ENCODE results near the gene DIP2B.

DIP2B gene

DNA sequence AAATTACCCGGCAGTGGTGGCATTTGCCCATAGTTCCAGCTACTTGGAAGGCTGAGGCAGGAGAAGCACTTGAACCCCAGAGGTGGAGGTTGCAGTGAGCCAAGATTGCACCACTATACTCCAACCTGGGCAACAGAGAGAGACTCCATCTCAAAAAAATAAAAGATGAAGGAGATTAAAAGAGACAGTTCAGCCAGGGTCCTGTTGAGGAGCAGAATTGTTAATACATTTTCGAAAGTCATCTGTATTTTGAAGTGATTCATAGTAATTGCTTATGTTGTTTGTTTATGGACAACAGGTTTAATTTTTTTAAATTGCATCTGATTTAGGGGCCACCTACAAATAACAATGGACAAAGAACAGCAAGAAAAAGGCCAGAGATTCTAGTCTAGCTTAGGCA lies 112.9 kb downstream of the DIP2B start:
- no peak for DNase-seq

- no peak for DNase-seq
These were observed 114.3 kb downstream of the DIP2B start for GRCh38 chr12:50618864-50619609.

DNA sequence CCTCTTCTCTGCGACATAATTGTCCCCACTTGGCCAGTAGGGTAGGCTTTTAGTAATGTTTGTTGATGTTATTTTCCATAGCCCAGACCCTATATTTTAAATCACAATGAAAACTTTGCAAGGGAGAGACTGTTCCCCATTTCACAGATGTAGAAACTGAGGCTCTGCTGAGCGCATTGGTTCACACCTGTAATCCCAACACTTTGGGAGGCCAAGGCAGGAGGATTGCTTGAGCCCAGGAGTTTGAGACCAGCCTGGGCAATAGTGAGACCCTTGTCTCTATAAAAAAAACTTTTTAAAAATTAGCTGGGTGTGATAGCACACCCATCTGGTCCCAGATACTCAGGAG lies 114.8 kb downstream of the DIP2B start:
- DNase-seq = no peak

- DNase-seq = no peak
These were observed 115.6 kb downstream of the DIP2B start for GRCh38 chr12:50620109-50620977.

DNA sequence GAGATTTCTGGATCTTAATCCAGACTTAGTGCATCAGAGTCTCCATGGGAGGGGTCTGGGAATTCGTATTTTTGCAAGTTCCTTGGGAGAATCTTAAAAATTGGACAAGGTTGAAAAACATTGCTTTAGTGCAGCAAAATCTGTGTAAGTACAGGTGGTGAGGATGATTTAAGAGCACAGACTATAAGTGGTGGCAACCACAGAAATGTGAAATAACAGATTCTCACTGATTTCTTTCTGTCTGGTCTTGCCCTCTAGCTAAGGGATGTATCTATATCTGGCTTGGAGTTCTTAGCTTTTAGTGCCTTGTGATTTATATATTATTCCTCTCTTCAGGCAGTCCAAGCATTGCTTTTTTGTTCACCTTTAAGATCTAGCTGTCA lies 116.2 kb downstream of the DIP2B start:
- DNase-seq = no peak

DNA sequence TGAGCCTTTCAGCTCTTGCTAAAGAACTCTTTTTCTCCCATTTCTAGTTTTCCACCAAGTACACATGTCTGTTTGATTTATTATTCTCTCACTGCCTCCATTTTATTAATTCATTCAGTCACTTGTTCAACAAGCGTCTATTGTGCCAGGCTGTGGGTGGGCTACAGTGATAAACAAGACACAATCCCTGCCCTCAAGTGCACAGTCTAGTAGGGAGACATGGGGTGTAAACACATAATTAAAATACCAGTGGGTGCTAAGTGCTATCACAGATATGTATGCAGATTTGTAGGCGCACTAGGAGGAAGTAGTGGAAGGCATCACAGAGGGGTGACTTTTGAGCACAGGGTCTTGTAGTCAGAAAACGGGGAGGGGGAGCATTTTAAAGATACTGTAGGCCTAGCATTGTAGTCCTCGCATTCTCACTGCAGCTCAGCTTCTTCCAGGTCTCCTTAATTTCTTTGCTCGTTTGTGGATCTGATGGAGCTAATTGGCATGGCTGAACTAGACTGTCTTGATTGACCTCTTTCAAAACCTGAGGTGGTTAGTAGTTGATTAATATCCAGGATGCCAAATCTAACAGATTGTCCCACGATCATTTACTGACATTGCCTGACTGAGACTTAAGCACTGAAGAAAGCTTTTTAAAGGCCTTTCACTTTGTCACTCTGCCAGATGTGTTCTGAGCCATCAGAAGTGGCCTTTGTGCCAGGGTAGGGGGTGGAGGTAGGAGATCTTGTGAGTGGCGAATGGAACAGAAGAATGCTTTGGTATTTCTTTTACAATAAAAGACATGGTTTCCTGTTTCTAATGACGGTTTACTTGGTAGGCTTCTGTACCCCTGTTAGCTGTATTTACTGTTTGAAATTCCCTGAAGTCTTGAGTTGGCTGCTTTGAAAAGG lies 116.9 kb downstream of the DIP2B start:
- no peak for DNase-seq

DNA sequence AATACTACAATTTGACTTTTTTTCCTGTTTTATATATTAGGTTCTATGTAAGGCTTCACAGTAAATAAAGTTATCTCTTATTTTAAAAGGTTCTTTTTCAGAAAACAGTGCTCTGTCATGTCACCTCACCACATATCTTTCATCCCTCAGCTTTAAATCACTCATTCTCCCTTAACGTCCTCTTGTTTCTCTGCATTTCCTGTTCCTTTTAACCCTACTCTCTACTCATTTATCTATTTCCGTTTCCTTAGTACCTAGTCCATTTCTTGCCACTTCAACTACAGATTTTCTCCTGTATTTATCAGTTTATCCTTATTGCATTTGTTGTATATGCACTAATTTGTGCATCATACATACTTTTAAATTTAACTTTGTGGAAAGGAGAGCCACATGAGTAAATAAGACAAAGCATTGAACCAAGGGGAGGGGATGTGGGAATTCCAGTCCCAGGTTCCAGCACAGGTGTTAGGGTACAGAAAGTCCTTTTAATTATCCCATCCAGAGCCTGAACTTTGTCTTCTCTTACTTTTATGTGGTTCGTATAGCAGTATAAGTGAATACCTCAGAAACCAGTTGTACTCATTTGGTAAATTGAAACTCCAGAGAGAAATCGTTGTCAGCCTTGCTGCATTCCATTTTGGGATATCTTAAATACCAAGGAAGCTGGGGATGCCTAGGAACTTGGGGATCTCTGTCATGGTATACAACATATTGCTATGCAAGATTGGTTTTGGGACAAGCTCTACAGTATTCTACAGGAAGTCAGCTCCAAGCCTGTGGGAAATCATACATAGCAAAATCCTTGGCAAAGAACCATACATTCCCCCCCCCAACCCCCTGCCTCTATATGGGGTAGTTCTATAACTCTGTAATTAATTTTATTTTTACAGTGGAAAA lies 120.5 kb downstream of the DIP2B start:
- no peak for DNase-seq

DNA sequence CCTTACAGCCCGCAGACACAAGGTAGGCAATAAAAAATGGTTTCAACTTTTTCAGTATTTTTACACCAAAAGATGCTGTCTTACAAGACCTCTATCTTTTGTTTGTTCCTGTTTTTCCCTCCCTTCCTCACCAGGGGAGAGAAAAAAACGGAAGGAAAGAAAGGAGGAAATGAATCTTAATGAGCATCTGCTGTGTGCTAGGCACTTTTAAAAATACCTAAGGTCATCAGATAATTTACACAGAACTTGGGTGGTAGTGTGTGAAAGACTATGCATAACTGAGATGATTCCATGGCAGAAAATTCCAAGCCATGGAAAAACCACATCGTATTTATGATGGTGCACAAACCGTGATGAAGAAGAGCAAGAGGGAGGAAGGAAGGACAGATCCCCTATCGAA lies 121.2 kb downstream of the DIP2B start:
- no peak for DNase-seq

GRCh38 chr12:50627491-50627890 lies 122.7 kb downstream of the DIP2B start:
- no peak for DNase-seq

DNA sequence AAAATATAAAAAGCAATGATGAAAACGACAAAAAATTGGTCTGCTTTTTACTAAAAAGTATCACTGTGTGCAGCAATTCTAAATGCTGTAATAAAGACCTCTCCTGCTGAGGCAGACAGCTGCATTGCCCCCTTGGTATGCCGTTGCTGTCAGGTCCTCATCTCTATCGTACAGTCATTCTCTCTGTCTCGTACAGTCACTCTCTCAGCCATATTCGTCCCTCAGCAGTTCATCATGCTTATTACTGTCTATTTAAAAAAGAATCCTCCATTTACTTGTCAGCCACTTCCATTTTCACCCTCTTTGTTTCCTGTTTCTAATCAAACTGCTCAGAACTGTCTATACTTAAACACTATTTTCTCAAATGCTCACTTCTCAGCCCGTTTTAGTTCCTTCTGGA lies 123.6 kb downstream of the DIP2B start:
- DNase-seq = no peak

DNA sequence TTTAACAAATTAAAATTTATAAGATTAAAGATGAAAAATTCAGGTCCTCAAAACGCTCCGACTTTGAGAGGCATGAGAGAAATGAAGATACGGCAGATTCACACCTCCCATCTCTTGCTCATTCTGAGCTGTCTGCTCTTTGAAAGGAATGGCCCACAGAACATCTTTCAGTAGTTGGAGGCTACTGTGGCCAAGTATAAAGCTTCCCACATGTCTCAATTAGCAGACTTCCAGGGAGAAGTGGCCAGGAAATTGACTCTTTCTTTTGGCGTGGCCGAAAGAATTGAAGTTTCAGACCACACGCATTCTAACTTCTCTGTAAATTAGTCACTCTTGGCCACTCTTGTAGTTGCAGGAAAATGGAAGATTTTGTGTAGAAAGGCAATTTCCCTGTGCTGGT lies 129.2 kb downstream of the DIP2B start:
- DNase-seq = no peak

- no peak for DNase-seq
These were observed 129.6 kb downstream of the DIP2B start for GRCh38 chr12:50634379-50634778.

GRCh38 chr12:50635364-50635763 lies 130.6 kb downstream of the DIP2B start:
- no peak for DNase-seq

DNA sequence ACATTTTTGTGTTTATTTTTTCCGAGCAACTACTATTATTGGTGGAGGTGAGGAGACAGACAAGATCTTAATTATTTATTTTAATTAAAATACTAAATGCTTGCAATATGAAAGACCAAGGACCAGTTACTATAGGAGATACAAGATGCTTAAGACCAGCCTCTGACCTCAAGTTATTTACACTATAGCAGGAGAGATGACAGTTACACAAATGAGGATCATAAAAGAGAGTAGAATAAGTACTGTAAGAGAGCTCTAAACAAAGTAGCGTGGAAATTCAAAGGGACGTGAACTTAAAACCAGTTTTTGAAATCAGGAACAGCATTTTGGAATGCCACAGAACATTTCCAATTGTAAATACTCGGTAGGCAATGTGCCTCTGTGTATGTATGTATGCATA lies 131.1 kb downstream of the DIP2B start:
- DNase-seq = no peak

DNA sequence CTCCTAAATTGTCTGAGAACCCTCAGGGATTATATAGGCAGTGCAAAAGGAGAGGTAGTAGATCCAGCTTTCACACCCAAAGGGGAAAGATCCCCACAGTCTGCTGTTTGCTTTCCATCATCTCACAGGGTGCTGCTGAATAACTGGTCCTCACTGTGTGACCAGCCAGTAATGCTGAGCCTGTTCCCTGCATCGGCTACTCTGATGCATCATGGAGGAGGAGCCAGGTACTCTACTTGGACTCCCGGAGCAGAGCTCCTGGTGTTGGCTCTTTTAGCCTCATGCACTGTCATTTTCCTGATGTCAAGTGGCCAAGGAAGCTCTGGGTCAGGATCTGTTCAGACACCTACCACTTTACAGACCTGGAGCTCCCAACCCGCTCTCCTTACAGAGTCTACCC lies 131.7 kb downstream of the DIP2B start:
- no peak for DNase-seq

DNA sequence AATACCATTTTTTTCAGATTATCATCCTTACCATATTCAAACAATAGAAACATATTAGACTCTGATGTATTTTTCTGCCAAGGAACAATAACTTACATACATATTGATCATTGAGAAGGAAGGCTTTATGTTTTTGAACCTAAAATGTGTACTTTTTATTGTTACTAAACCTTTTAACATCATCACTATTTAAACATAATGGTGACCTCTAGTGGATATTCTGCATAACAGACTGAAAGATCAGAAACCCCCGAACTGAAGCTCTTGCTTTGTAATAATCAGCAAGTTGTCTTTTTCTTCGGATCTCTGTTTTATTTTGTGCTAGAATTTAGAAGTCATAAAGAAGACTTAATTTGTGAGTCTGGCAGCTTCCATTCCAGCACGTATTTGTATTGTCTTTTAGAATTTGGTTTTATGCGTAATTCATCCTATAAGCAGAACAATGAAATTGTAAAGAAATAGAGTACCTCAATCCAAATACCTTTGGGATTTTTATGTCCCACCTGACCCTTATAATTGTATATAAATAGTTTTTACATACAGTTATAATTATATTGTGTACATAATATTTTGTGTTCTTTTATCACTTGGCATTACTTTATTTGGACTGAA lies 133.2 kb downstream of the DIP2B start:
- DNase-seq = no peak

GRCh38 chr12:50638482-50638880 lies 133.7 kb downstream of the DIP2B start:
- no peak for DNase-seq

- DNase-seq = no peak
These were observed 134.9 kb downstream of the DIP2B start for GRCh38 chr12:50639721-50640120.

DNA sequence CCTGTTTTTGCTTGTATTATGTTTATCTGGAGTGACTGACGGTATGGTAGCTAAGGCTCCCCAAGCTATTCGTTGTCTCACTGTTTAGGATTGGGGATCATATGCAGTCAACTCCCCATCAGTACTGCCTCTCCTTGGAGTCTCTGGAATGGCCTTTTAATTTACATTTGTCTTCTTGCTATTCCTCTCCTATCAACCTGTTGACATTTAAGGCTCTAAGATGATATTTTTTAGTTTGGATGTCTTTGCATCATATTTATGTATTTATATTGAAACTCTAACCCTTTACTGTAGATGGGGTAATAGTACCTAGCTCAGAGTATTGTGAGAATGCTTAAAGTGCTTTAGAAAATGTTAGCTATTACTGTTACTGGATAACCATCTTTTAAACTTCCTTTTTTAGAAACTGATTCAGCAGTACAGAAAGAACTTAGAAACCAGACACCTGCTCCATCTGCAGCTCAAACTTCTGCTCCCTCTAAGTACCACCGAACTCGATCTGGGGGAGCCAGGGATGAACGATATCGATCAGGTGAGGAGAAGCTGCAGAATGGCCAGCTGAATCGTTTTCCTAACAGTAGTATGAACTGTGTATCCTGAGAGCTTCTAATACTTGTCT lies 135.6 kb downstream of the DIP2B start:
- no peak for DNase-seq

DNA sequence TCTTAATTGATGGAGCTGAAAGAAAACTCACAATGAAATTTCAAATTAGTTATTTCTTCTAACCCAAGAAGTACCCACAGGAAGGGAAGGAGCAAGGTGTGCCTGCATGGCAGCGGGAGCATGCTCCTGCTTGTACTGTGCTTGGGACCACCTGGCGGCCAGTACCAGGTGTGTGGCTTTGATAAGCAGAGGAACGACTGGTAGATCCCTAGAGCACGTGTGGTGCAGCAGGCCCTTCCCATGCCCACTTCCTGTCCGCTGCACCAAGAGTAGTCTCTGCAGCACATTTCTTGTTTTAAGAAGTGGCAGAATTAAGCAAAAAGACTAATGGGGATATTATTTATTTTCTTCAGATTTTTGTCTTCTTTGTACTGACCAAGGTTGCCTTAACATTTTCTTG lies 136.8 kb downstream of the DIP2B start:
- DNase-seq = no peak

GRCh38 chr12:50642035-50642451 lies 137.3 kb downstream of the DIP2B start:
- no peak for DNase-seq
